Osteoblast (primary cell): Measurements from ENCODE around the gene ADGRD1. TPM values are rescaled to one million over a fixed set of nuclear protein-coding genes. Genes with fewer than 3 reads are reported as not detected.

Experiments
- DNase-seq: peaks from one replicate; pipeline ENCODE4 v3.0.0; 2011; ENCODE audit warnings: low spot score, mixed read lengths; ENCODE audit not compliant: insufficient read length; ENCODE audit errors: missing footprints
- H2AFZ ChIP-seq: 2 replicates; pipeline ENCODE4 v1.6.0; 2011; ENCODE audit warnings: mild to moderate bottlenecking, low read length
- H3K27ac ChIP-seq: 2 replicates; pipeline ENCODE4 v1.5.1; 2011; ENCODE audit warnings: mild to moderate bottlenecking, low read depth, low read length, moderate library complexity
- H3K27me3 ChIP-seq: 2 replicates; pipeline ENCODE4 v1.6.0; 2012; ENCODE audit warnings: mild to moderate bottlenecking, control low read depth, inconsistent platforms, low read length, moderate library complexity; ENCODE audit not compliant: insufficient read depth
- H3K36me3 ChIP-seq: 2 replicates; pipeline ENCODE4 v1.5.1; 2011; ENCODE audit warnings: mild to moderate bottlenecking, low read length, control low read depth, moderate library complexity; ENCODE audit not compliant: insufficient read depth
- H3K4me1 ChIP-seq: 2 replicates; pipeline ENCODE4 v1.5.1; 2011; ENCODE audit warnings: mild to moderate bottlenecking, low read length, control low read depth, moderate library complexity; ENCODE audit not compliant: insufficient read depth
- H3K4me2 ChIP-seq: 2 replicates; pipeline ENCODE4 v1.6.0; 2011; ENCODE audit warnings: mild to moderate bottlenecking, low read length; ENCODE audit not compliant: insufficient read depth
- H3K4me3 ChIP-seq: fragments of 200-600 bp; sonication (generic); 3 replicates; pipeline ENCODE4 v1.5.1; 2012; ENCODE audit warnings: mild to moderate bottlenecking, low read length, inconsistent platforms; ENCODE audit not compliant: insufficient read depth
- H3K79me2 ChIP-seq: 2 replicates; pipeline ENCODE4 v1.6.0; 2012; ENCODE audit warnings: mild to moderate bottlenecking, low read length, control low read depth, inconsistent platforms; ENCODE audit not compliant: insufficient read depth
- H3K9me3 ChIP-seq: 2 replicates; pipeline ENCODE4 v1.5.1; 2011; ENCODE audit warnings: low read depth, low read length, control low read depth
- H4K20me1 ChIP-seq: 2 replicates; pipeline ENCODE4 v1.6.0; 2012; ENCODE audit warnings: mild to moderate bottlenecking, low read length, control low read depth; ENCODE audit not compliant: insufficient read depth
- CTCF ChIP-seq: IDR thresholded peaks from 2 replicates; pipeline ENCODE4 v1.5.1; 2011; ENCODE audit warnings: mild to moderate bottlenecking, low read depth, low read length, moderate library complexity; ENCODE audit errors: extremely low read depth
- total RNA-seq: library from RNA; depleted of rRNA; stranded (reverse); fragments of >200 nt; gene quantifications from 2 replicates; pipeline ENCODE4 v1.2.3, GENCODE V29; 2012

The ADGRD1 gene
- total RNA-seq, 1 donor: 0.72 TPM

GRCh38 chr12:131007031-131007739 is 53.5 kb downstream of the ADGRD1 start:
- H3K79me2 ChIP-seq: no peaks in the 10 kb centered on the region
- no peaks in the 10 kb centered on the region for H4K20me1 ChIP-seq
- H3K36me3 ChIP-seq: no peaks in the 10 kb centered on the region
- H3K27ac ChIP-seq: no peak overlapping the region
- H3K9me3 ChIP-seq: no peaks in the 10 kb centered on the region
- DNase-seq: peak; percentile 77
- no peak overlapping the region for H3K4me2 ChIP-seq
- no peak overlapping the region for H2AFZ ChIP-seq
- no peak for TF ChIP-seq CTCF
- no peak overlapping the region for H3K4me3 ChIP-seq
- no peaks in the 10 kb centered on the region for H3K4me1 ChIP-seq
- H3K27me3 ChIP-seq: no peaks in the 10 kb centered on the region

DNA sequence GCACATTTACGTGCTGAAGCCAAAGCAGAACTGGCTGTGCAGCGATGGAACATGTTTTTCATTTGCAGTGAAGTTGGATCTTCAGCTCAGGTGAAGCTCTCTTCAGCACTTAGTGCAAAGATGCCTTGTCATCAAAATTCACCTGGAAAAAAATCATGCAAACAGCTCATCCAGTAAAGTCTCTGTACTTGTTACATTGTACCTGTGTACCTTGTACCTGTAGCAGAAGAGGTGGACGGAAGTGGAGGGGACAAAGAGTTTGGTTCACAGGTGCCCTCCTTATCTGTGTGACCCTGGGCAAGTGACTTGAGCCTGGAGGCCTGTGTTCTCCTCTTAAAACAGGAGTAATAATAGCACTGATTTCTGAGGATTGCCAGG is 54.0 kb downstream of the ADGRD1 start:
- no peak overlapping the region for H3K4me2 ChIP-seq
- H3K79me2 ChIP-seq: no peaks in the 10 kb centered on the region
- TF ChIP-seq CTCF: no peak
- no peaks in the 10 kb centered on the region for H3K4me1 ChIP-seq
- H2AFZ ChIP-seq: no peak overlapping the region
- H3K27ac ChIP-seq: no peak overlapping the region
- H3K36me3 ChIP-seq: no peaks in the 10 kb centered on the region
- no peak overlapping the region for H3K4me3 ChIP-seq
- no peaks in the 10 kb centered on the region for H4K20me1 ChIP-seq
- no peaks in the 10 kb centered on the region for H3K27me3 ChIP-seq
- H3K9me3 ChIP-seq: no peaks in the 10 kb centered on the region
- no peak for DNase-seq

DNA sequence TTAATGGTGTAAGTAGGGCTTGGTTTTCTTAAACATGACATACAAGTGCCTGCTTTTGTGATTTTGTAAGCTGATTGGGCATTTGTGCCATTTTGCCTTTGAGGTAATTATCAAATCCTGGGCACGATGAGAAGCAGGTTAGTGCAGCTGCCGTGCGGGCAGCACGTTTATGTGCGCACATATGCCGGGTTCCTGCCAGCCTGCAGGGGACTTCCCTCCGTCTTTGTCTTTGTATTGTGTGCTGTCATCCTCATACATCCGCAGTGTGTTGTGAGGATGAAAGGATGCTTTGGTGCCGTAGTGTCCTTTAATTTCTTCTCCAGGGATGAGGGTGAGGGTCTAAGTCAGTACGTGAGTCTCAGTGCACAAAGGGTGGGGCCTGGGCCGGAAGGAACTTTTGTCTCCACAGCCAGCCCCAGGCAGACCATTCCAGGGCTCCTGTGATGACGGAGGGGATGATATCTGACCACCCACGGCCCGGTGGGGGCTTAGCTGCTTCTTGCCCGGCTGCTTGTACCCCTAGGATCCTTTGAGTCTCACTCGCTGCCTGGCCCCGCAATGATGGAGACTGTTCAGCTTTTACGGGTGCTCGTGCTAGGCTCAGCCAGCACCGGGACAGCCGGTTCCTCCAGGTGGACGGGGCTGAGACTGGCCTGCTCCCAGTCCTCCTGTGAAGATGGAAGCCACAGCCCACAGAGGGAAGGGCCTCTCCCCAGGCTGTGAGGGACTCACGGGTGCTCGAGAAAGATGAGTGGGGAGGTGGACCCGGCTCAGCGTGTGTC is 54.6 kb downstream of the ADGRD1 start:
- H3K27me3 ChIP-seq: no peaks in the 10 kb centered on the region
- H3K27ac ChIP-seq: no peak overlapping the region
- no peaks in the 10 kb centered on the region for H3K79me2 ChIP-seq
- H3K4me2 ChIP-seq: no peak overlapping the region
- H3K9me3 ChIP-seq: no peaks in the 10 kb centered on the region
- DNase-seq: peak; percentile 67
- H3K36me3 ChIP-seq: no peaks in the 10 kb centered on the region
- H4K20me1 ChIP-seq: no peaks in the 10 kb centered on the region
- H2AFZ ChIP-seq: no peak overlapping the region
- no peak overlapping the region for H3K4me3 ChIP-seq
- H3K4me1 ChIP-seq: no peaks in the 10 kb centered on the region
- no peak for TF ChIP-seq CTCF

DNA sequence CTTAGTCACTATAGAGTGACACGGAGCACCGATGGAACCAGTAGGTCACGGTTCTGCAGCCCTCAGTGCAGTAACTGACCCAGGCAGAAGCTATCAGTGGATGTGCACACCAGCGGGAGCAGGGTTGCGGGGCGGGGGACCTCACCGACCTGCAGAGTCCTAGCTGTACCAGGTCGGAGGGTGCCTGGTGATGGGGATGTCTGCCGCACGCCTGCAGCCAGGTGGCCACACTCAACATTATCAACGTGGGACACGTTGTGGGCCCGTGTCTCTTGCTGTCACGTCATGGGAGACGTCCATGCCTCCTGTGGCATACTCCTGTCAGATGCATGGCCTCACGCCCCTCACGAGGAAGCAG is 55.2 kb downstream of the ADGRD1 start:
- Histone ChIP-seq H3K4me1 (no peaks in the 10 kb centered on the region), H4K20me1 (no peaks in the 10 kb centered on the region), H2AFZ (no peak overlapping the region), H3K9me3 (no peaks in the 10 kb centered on the region), H3K27ac (no peak overlapping the region), H3K36me3 (no peaks in the 10 kb centered on the region), H3K4me3 (no peak overlapping the region), H3K4me2 (no peak overlapping the region), H3K79me2 (no peaks in the 10 kb centered on the region), H3K27me3 (no peaks in the 10 kb centered on the region)
- peak; percentile 22 for DNase-seq
- TF ChIP-seq CTCF: no peak
